HG03457 (cell line): ENCODE results near the gene CLPTM1.
A peak's percentile ranks its signal among the peaks of the same experiment; 100 is the strongest.
"Not testable (repeated sequence)": the region's sequence is repeated elsewhere in the genome, so short reads cannot be mapped to it uniquely, and the experiment has no call there.

ENCODE experiments used
- ATAC-seq: cut with Tn5 transposase; IDR thresholded peaks from one replicate; pipeline ENCODE4 v1.9.1; 2021; ENCODE audit warnings: moderate number of reproducible peaks; ENCODE audit not compliant: unreplicated experiment

The CLPTM1 gene

GRCh38 chr19:44954649-44955504 lies at the start of gene CLPTM1:
TSS of gene CLPTM1 (plus strand) at chr19:44955380. CDS start at chr19:44955396, 16 bp downstream.
- peak; percentile 79 for ATAC-seq

- ATAC-seq = no peak
Observed at GRCh38 chr19:44905437-44906160, 49.6 kb upstream of the CLPTM1 start, which contains the start of gene APOE. TSS of gene APOE (plus strand) at chr19:44905796. CDS start at chr19:44906625, 829 bp downstream.

- no peak for ATAC-seq
Observed at GRCh38 chr19:44907613-44908012, 47.6 kb upstream of the CLPTM1 start.

- ATAC-seq = no peak
Observed at GRCh38 chr19:44908074-44908835, 46.9 kb upstream of the CLPTM1 start.

- no peak for ATAC-seq
Observed at GRCh38 chr19:44908836-44909261, 46.3 kb upstream of the CLPTM1 start.

- no peak for ATAC-seq
Observed at GRCh38 chr19:44909775-44910174, 45.4 kb upstream of the CLPTM1 start.

DNA sequence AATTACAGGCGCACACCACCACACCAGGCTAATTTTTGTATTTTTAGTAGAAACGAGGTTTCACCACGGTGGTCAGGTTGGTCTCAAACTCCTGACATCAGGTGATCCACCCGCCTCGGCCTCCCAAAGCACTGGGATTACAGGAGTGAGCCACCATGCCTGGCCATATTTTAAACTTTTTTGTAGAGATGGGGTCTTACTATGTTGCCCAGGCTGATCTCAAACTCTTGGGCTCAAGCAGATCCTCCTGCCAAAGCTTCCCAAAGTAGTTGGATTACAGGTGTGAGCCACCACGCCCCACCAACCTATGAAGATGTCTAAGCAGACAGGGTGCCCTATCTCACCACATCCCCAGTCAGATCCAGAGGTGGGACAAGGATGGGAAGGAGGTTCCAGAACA lies 43.3 kb upstream of the CLPTM1 start:
- ATAC-seq = not testable (repeated sequence)

GRCh38 chr19:44912854-44913253 lies 42.3 kb upstream of the CLPTM1 start:
- ATAC-seq = no peak

DNA sequence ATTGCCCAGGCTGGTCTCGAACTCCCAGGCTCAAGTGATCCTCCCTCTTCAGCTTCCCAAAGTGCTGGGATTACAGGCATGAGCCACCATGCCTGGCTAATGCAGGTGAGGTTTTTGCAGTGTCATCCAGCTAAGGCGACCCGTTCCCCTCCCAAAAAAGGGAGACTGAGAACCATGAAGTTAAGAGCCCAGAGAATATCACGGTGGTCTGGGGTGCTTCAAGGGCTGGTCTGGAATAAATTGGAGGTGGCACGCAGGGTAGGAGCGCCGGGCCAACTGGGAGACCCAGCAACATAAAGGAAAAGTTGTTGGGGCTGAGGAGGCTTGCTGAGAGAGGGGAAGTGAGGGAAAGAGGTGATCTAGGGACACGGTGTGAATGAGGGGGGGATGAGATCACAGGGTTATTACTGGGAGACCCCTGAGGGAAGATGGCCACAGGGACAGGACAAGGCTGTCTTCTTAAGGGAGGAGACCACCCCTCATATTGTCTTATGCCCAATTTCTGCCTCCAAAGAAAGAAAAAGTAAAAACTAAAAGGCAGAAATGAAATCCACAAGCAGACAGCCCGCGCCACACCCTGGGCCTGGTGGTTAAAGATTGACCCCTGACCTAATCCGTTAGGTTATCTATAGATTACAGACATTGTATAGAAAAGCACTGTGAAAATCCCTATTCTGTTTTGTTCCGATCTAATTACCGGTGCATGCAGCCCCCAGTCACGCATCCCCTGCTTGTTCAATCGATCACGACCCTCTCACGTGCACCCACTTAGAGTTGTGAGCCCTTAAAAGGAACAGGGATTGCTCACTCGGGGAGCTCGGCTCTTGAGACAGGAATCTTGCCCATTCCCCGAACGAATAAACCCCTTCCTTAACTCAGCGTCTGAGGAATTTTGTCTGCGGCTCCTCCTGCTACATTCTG lies 41.4 kb upstream of the CLPTM1 start:
- ATAC-seq = not testable (repeated sequence)

GRCh38 chr19:44914433-44915206 lies 40.6 kb upstream of the CLPTM1 start, which contains the start of gene APOC1:
TSS of gene APOC1 (plus strand) at chr19:44914608. CDS start at chr19:44914892, 284 bp downstream.
- peak; percentile 79 for ATAC-seq

DNA sequence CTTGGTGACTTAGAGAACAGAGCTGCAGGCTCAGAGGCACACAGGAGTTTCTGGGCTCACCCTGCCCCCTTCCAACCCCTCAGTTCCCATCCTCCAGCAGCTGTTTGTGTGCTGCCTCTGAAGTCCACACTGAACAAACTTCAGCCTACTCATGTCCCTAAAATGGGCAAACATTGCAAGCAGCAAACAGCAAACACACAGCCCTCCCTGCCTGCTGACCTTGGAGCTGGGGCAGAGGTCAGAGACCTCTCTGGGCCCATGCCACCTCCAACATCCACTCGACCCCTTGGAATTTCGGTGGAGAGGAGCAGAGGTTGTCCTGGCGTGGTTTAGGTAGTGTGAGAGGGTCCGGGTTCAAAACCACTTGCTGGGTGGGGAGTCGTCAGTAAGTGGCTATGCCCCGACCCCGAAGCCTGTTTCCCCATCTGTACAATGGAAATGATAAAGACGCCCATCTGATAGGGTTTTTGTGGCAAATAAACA lies 30.9 kb upstream of the CLPTM1 start:
- no peak for ATAC-seq

GRCh38 chr19:44925114-44925891 lies 29.9 kb upstream of the CLPTM1 start:
- ATAC-seq = no peak

GRCh38 chr19:44926245-44927077 lies 28.7 kb upstream of the CLPTM1 start:
- not testable (repeated sequence) for ATAC-seq

GRCh38 chr19:44927746-44928145 lies 27.4 kb upstream of the CLPTM1 start:
- ATAC-seq = no peak

DNA sequence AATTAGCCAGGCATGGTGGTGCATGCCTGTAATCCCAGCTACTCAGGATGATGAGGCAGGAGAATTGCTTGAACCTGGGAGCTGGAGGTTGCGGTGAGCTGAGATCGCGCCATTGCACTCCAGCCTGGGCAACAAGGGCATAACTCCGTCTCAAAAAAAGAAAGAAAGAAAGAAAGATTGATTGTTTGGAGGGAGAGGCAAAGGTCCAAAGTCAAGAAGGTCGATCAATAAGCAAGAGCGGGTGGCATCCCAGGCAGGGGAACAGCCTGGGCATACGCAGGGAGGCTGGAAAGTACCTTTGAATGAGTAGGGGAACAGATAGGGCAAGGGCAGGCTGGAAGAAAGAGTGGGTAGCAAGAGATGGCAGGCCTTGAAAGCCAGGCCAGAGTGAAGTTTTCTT lies 25.1 kb upstream of the CLPTM1 start:
- ATAC-seq = no peak

- ATAC-seq = no peak
Observed at GRCh38 chr19:44931541-44931940, 23.6 kb upstream of the CLPTM1 start.

DNA sequence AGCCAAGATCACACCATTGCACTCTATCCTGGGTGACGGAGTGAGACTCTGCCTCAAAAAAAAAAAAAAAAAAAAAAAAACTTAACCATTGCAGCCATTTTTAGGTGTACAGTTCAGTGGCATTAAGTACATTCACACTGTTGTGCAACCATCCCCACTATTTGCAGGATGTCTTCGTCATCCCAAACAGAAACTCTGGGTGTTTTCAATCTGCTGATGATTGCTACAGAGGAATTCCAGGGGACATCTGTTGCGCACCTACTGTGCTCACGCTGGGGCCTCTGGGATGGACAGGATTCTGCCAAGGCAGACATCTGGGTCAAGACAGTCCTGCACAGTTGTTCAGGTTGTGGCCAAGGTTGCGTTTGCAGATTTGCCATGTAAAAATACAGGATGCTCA lies 15.5 kb upstream of the CLPTM1 start:
- no peak for ATAC-seq
